Colonic mucosa (tissue), 4 donors: ENCODE data around the gene AKR1E2. TPM values are rescaled to one million over a fixed set of nuclear protein-coding genes. Genes with fewer than 3 reads are reported as not detected.

ENCODE experiments used
- DNase-seq: peaks from one replicate; pipeline ENCODE4 v3.0.0-alpha.2; 2020
- H3K27ac ChIP-seq: fragments of 200-600 bp; one replicate; pipeline ENCODE4 v1.8.0; 2021
- H3K27me3 ChIP-seq: fragments of 200-600 bp; one replicate; pipeline ENCODE4 v1.8.0; 2021
- H3K36me3 ChIP-seq: fragments of 200-600 bp; one replicate; pipeline ENCODE4 v1.8.0; 2021
- H3K4me1 ChIP-seq: fragments of 200-600 bp; one replicate; pipeline ENCODE4 v1.8.0; 2021; ENCODE audit warnings: mild to moderate bottlenecking
- H3K4me3 ChIP-seq: fragments of 200-600 bp; one replicate; pipeline ENCODE4 v1.8.0; 2021
- H3K9ac ChIP-seq, 2 donors: one replicate each; pipeline ENCODE4 v1.7.0; 2013; ENCODE audit warnings: control low read depth in 2 of 2, low read depth in 2 of 2, low read length in 2 of 2
- H3K9me3 ChIP-seq: fragments of 200-600 bp; one replicate; pipeline ENCODE4 v1.8.0; 2021
- CTCF ChIP-seq: fragments of 200-600 bp; IDR thresholded peaks from one replicate; pipeline ENCODE4 v1.8.0; 2022; ENCODE audit warnings: antibody characterized with exemption, mild to moderate bottlenecking
- intact Hi-C: fragments of 100-400 bp; cut with DNase I; formaldehyde crosslinking; loops from one replicate; pipeline ENCODE4 v1.14.1; 2022
- total RNA-seq, 2 donors: library from RNA; stranded (reverse); fragmentation: NEBNext Ultra II Directional in 1 of 2; extraction: Animal tissue kit (Norgen Biotek cat#: 25700) in 1 of 2; gene quantifications; one replicate each; pipeline ENCODE4 v1.2.1, GENCODE V29; 2021
- donor health status: healthy.
- donor health status: DM: no; HTN: no; CAD: no.
- donor health status: DM: no; HTN: no; CAD: no.

Gene AKR1E2
- total RNA-seq, 2 donors from 2014 or later: 8.6 to 16.3 TPM

- no peaks in the 10 kb centered on the region for H3K27me3 ChIP-seq
- no peaks in the 10 kb centered on the region for H3K9me3 ChIP-seq
- no peak for DNase-seq
- intact Hi-C loops: no loop called here
- no peak for TF ChIP-seq CTCF
- no peaks in the 10 kb centered on the region for H3K4me1 ChIP-seq
- no peaks in the 10 kb centered on the region for H3K36me3 ChIP-seq
- no peak overlapping the region for H3K4me3 ChIP-seq
- no peak overlapping the region for H3K9ac ChIP-seq
- no peak overlapping the region for H3K27ac ChIP-seq
Observed at GRCh38 chr10:4792381-4792780, 33.6 kb upstream of the AKR1E2 start.

- Histone ChIP-seq H3K36me3 (no peaks in the 10 kb centered on the region), H3K9me3 (no peaks in the 10 kb centered on the region), H3K27me3 (no peaks in the 10 kb centered on the region), H3K27ac (no peak overlapping the region), H3K9ac (no peak overlapping the region), H3K4me3 (no peak overlapping the region), H3K4me1 (no peaks in the 10 kb centered on the region)
- no peak for TF ChIP-seq CTCF
- intact Hi-C loops: no loop called here
- DNase-seq: no peak
Observed at GRCh38 chr10:4801405-4801804, 24.6 kb upstream of the AKR1E2 start.

GRCh38 chr10:4802711-4803487 is 23.1 kb upstream of the AKR1E2 start:
- TF ChIP-seq CTCF: no peak
- H3K36me3 ChIP-seq: no peaks in the 10 kb centered on the region
- no peak overlapping the region for H3K4me3 ChIP-seq
- no peak overlapping the region for H3K9ac ChIP-seq
- no peak overlapping the region for H3K27ac ChIP-seq
- H3K9me3 ChIP-seq: no peaks in the 10 kb centered on the region
- H3K27me3 ChIP-seq: no peaks in the 10 kb centered on the region
- H3K4me1 ChIP-seq: no peaks in the 10 kb centered on the region
- no peak for DNase-seq
- intact Hi-C loops: no loop called here

- Histone ChIP-seq H3K4me3 (no peak overlapping the region), H3K9ac (no peak overlapping the region), H3K27ac (no peak overlapping the region), H3K36me3 (no peaks in the 10 kb centered on the region), H3K27me3 (no peaks in the 10 kb centered on the region), H3K4me1 (no peaks in the 10 kb centered on the region), H3K9me3 (no peaks in the 10 kb centered on the region)
- intact Hi-C loops: no loop called here
- TF ChIP-seq CTCF: no peak
- DNase-seq: no peak
Observed at GRCh38 chr10:4803822-4804221, 22.2 kb upstream of the AKR1E2 start.

- Histone ChIP-seq H3K27me3 (no peaks in the 10 kb centered on the region), H3K4me3 (no peak overlapping the region), H3K4me1 (no peaks in the 10 kb centered on the region), H3K36me3 (no peaks in the 10 kb centered on the region), H3K9ac (no peak overlapping the region), H3K27ac (no peak overlapping the region), H3K9me3 (no peaks in the 10 kb centered on the region)
- no peak for TF ChIP-seq CTCF
- DNase-seq: no peak
- intact Hi-C loops: no loop called here
Observed at GRCh38 chr10:4804465-4804864, 21.5 kb upstream of the AKR1E2 start.
